H1 (cell line): ENCODE data around the gene CD8B2.

Experiments
- CEBPB ChIP-seq: IDR thresholded peaks from 2 replicates; pipeline ENCODE4 v1.6.1; 2012; ENCODE audit warnings: low read depth, low read length
- CHD2 ChIP-seq: IDR thresholded peaks from 2 replicates; pipeline ENCODE4 v1.6.1; 2012; ENCODE audit warnings: low read length, improper control_type of control experiment
- CTCF ChIP-seq, 3 experiments: IDR thresholded peaks; 1 replicate in 2 of 3; 2 replicates in 1 of 3; pipeline versions ENCODE4 v1.5.1 to v1.6.1; 2011; ENCODE audit warnings: low read length in 3 of 3, mild to moderate bottlenecking in 3 of 3, inconsistent platforms in 2 of 3, low read depth in 1 of 3, moderate library complexity in 1 of 3; ENCODE audit not compliant: insufficient read depth in 1 of 3; ENCODE audit errors: control extremely low read depth in 1 of 3
- EZH2 ChIP-seq: fragments of 200-600 bp; sonication (generic); IDR thresholded peaks from 2 replicates; pipeline ENCODE4 v1.7.1; 2012; ENCODE audit warnings: low read depth, mild to moderate bottlenecking, moderate library complexity, low read length, inconsistent platforms; ENCODE audit not compliant: severe bottlenecking
- SIRT6 ChIP-seq: IDR thresholded peaks from one replicate; pipeline ENCODE4 v1.7.1; 2012; ENCODE audit warnings: low read length, inconsistent platforms
- SP2 ChIP-seq: IDR thresholded peaks from 2 replicates; pipeline ENCODE4 v1.6.1; 2012; ENCODE audit warnings: mild to moderate bottlenecking, low read length, inconsistent platforms

- TF ChIP-seq CEBPB (no peak), SIRT6 (no peak), CTCF (IDR thresholded peaks at IDR 0.05; ENCODE audit: control extremely low read depth in 1 of 3, insufficient read depth in 1 of 3, low read depth in 1 of 3, low read length in 3 of 3) (no peak), EZH2 (no peak), CHD2 (no peak), SP2 (no peak)
Observed at GRCh38 chr2:106561803-106562202, 74.6 kb downstream of the CD8B2 start.
